Neutrophil (primary cell): ENCODE results near the gene SPRTN.

Experiments
- H3K27ac ChIP-seq: fragments of 200-600 bp; sonication (generic); 2 replicates; pipeline ENCODE4 v1.5.1; 2016; ENCODE audit warnings: mild to moderate bottlenecking, moderate library complexity
- H3K27me3 ChIP-seq: fragments of 200-600 bp; sonication (generic); 2 replicates; pipeline ENCODE4 v1.6.0; 2016; ENCODE audit warnings: mild to moderate bottlenecking
- H3K36me3 ChIP-seq: fragments of 200-600 bp; sonication (generic); 2 replicates; pipeline ENCODE4 v1.5.1; 2017
- H3K4me1 ChIP-seq, 2 experiments: fragments of 200-600 bp in 1 of 2; sonication (generic) in 1 of 2; 1 replicate in 1 of 2; 2 replicates in 1 of 2; pipeline versions ENCODE4 v1.5.1 to v1.6.1; 2013 to 2016; ENCODE audit warnings: low read depth in 1 of 2, low read length in 1 of 2, mild to moderate bottlenecking in 1 of 2, moderate library complexity in 1 of 2; ENCODE audit not compliant: control insufficient read depth in 1 of 2, insufficient read depth in 1 of 2
- H3K4me3 ChIP-seq, 2 experiments: fragments of 200-600 bp in 1 of 2; sonication (generic) in 1 of 2; 1 replicate in 1 of 2; 2 replicates in 1 of 2; pipeline ENCODE4 v1.5.1; 2013 to 2016; ENCODE audit warnings: low read depth in 1 of 2, low read length in 1 of 2, mild to moderate bottlenecking in 1 of 2, moderate library complexity in 1 of 2
- H3K9me3 ChIP-seq: fragments of 200-600 bp; sonication (generic); 2 replicates; pipeline ENCODE4 v1.5.1; 2016
- CTCF ChIP-seq: fragments of 200-600 bp; sonication (generic); IDR thresholded peaks from 2 replicates; pipeline ENCODE4 v1.5.1; 2016; ENCODE audit warnings: antibody characterized with exemption

The SPRTN gene

GRCh38 chr1:231353086-231353485 lies 15.0 kb downstream of the SPRTN start:
- Histone ChIP-seq H3K9me3 (no peaks in the 10 kb centered on the region), H3K4me3 (no peak overlapping the region), H3K36me3 (peaks cover 59% of the 10 kb centered on the region), H3K4me1 (peaks cover 0 to 5% of the 10 kb centered on the region in 2 experiments), H3K27ac (no peak overlapping the region), H3K27me3 (no peaks in the 10 kb centered on the region)
- TF ChIP-seq CTCF = no peak

- H3K9me3 ChIP-seq = no peaks in the 10 kb centered on the region
- no peak overlapping the region for H3K4me3 ChIP-seq
- peaks cover 45% of the 10 kb centered on the region for H3K36me3 ChIP-seq
- H3K4me1 ChIP-seq = peaks cover 4 to 5% of the 10 kb centered on the region in 2 experiments
- no peaks in the 10 kb centered on the region for H3K27me3 ChIP-seq
- TF ChIP-seq CTCF = no peak
- H3K27ac ChIP-seq = no peak overlapping the region
These were observed 16.4 kb downstream of the SPRTN start for GRCh38 chr1:231354330-231355020.

- Histone ChIP-seq H3K4me3 (no peak overlapping the region), H3K9me3 (no peaks in the 10 kb centered on the region), H3K27ac (peak overlapping the region; percentile 6), H3K36me3 (peaks cover 42% of the 10 kb centered on the region), H3K4me1 (peaks cover 4 to 5% of the 10 kb centered on the region in 2 experiments), H3K27me3 (no peaks in the 10 kb centered on the region)
- TF ChIP-seq CTCF = no peak
These were observed 17.1 kb downstream of the SPRTN start for GRCh38 chr1:231355171-231355570.

- no peaks in the 10 kb centered on the region for H3K27me3 ChIP-seq
- no peak for TF ChIP-seq CTCF
- H3K27ac ChIP-seq = no peak overlapping the region
- H3K9me3 ChIP-seq = no peaks in the 10 kb centered on the region
- H3K36me3 ChIP-seq = peaks cover 34% of the 10 kb centered on the region
- H3K4me3 ChIP-seq = no peak overlapping the region
- H3K4me1 ChIP-seq = peaks cover 4 to 5% of the 10 kb centered on the region in 2 experiments
These were observed 19.2 kb downstream of the SPRTN start for GRCh38 chr1:231357187-231357772.

GRCh38 chr1:231357831-231358354 lies 19.8 kb downstream of the SPRTN start:
- H3K36me3 ChIP-seq = peaks cover 34% of the 10 kb centered on the region
- H3K9me3 ChIP-seq = no peaks in the 10 kb centered on the region
- H3K4me1 ChIP-seq = peaks cover 4 to 5% of the 10 kb centered on the region in 2 experiments
- no peaks in the 10 kb centered on the region for H3K27me3 ChIP-seq
- TF ChIP-seq CTCF = peak; percentile 68
- no peak overlapping the region for H3K4me3 ChIP-seq
- H3K27ac ChIP-seq = peak overlapping the region; percentile 43
